Skin epidermis (tissue), 12 donors: ENCODE measurements around the gene SMAD9.

Source experiments
- H3K27ac ChIP-seq, 21 experiments: fragments of 200-600 bp; sonication (generic) in 11 of 21; one replicate each; pipeline ENCODE4 v1.5.0; 2020; ENCODE audit warnings: mild to moderate bottlenecking in 3 of 21, inconsistent platforms in 2 of 21, moderate library complexity in 2 of 21
- H3K4me3 ChIP-seq, 7 experiments: fragments of 200-600 bp; sonication (generic) in 2 of 7; one replicate each; pipeline ENCODE4 v1.5.0; 2020; ENCODE audit warnings: inconsistent platforms in 2 of 7, mild to moderate bottlenecking in 2 of 7, moderate library complexity in 1 of 7

Gene SMAD9

GRCh38 chr13:36829753-36830152 lies 90.3 kb downstream of the SMAD9 start:
- Histone ChIP-seq H3K4me3 (no peak overlapping the region), H3K27ac (no peak overlapping the region)

- H3K27ac ChIP-seq: no peak overlapping the region
- H3K4me3 ChIP-seq: no peak overlapping the region
Measured at GRCh38 chr13:36822785-36823184, 97.3 kb downstream of the SMAD9 start.

- Histone ChIP-seq H3K27ac (peak overlapping the region in 4 of 21 experiments; percentile 77 to 90 (median 82)), H3K4me3 (peak overlapping the region in 6 of 7 experiments; percentile 61 to 90 (median 70))
Measured at GRCh38 chr13:36820222-36820621, 99.8 kb downstream of the SMAD9 start.

- peak overlapping the region; percentile 61 to 96 (median 74) for H3K4me3 ChIP-seq
- peak overlapping the region in 19 of 21 experiments; percentile 39 to 90 (median 78) for H3K27ac ChIP-seq
Measured at GRCh38 chr13:36819739-36820090, 100.3 kb downstream of the SMAD9 start.

GRCh38 chr13:36818804-36819738 lies 101.0 kb downstream of the SMAD9 start, which contains the start of gene RFXAP:
RFXAP (plus strand) TSS chr13:36819222; CDS start chr13:36819358, 136 bp downstream.
- Histone ChIP-seq H3K4me3 (peak within 1 kb of the TSS; percentile 61 to 96 (median 74)), H3K27ac (peak within 1 kb of the TSS in 20 of 21 experiments; percentile 39 to 90 (median 78))

GRCh38 chr13:36817996-36818803 lies 101.8 kb downstream of the SMAD9 start:
- peak overlapping the region; percentile 61 to 96 (median 74) for H3K4me3 ChIP-seq
- peak overlapping the region in 11 of 21 experiments; percentile 53 to 90 (median 81) for H3K27ac ChIP-seq

- Histone ChIP-seq H3K4me3 (no peak overlapping the region), H3K27ac (no peak overlapping the region)
Measured at GRCh38 chr13:36815062-36815461, 105.0 kb downstream of the SMAD9 start.

GRCh38 chr13:36814465-36814864 lies 105.6 kb downstream of the SMAD9 start:
- no peak overlapping the region for H3K27ac ChIP-seq
- no peak overlapping the region for H3K4me3 ChIP-seq

GRCh38 chr13:36813225-36813624 lies 106.8 kb downstream of the SMAD9 start:
- no peak overlapping the region for H3K27ac ChIP-seq
- no peak overlapping the region for H3K4me3 ChIP-seq

GRCh38 chr13:36807616-36808015 lies 112.4 kb downstream of the SMAD9 start:
- no peak overlapping the region for H3K27ac ChIP-seq
- H3K4me3 ChIP-seq: no peak overlapping the region

- no peak overlapping the region for H3K27ac ChIP-seq
Measured at GRCh38 chr13:36806102-36806501, 113.9 kb downstream of the SMAD9 start.

GRCh38 chr13:36804588-36804987 lies 115.5 kb downstream of the SMAD9 start:
- Histone ChIP-seq H3K27ac (no peak overlapping the region), H3K4me3 (no peak overlapping the region)

More at GRCh38 chr13:36806102-36806501, 113.9 kb downstream of the SMAD9 start:
- no peak overlapping the region for H3K4me3 ChIP-seq

GRCh38 chr13:36801035-36801434 lies 119.0 kb downstream of the SMAD9 start:
- H3K4me3 ChIP-seq: no peak overlapping the region
- no peak overlapping the region for H3K27ac ChIP-seq

GRCh38 chr13:36796052-36796451 lies 124.0 kb downstream of the SMAD9 start:
- Histone ChIP-seq H3K4me3 (no peak overlapping the region), H3K27ac (no peak overlapping the region)

- Histone ChIP-seq H3K27ac (no peak overlapping the region), H3K4me3 (no peak overlapping the region)
Measured at GRCh38 chr13:36795463-36795862, 124.6 kb downstream of the SMAD9 start.
